ENCODE results near the gene RNF145.
"Not testable (repeated sequence)": the region's sequence is repeated elsewhere in the genome, so short reads cannot be mapped to it uniquely, and the experiment has no call there.

Gene RNF145

GRCh38 chr5:159155960-159156359 is 53.4 kb downstream of the RNF145 start:
- no peak for DNase-seq (ENCODE audit: extremely low spot score)
- CTCF ChIA-PET, result interaction anchor here (0.6 to 1.0 kb wide), 2 partner anchors 15 to 20 kb away, joined by 3 to 4 read pairs; no protein-coding TSS in a partner anchor
- POLR2A ChIA-PET, result no interaction called here
- no peak for TF ChIP-seq HDGF (IDR thresholded peaks at IDR 0.05; ENCODE audit: borderline replicate concordance)
- no peak for TF ChIP-seq PKNOX1 (IDR thresholded peaks at IDR 0.05)
- TF ChIP-seq SP1 (IDR thresholded peaks at IDR 0.05), result no peak
- TF ChIP-seq ARNT (IDR thresholded peaks at IDR 0.05), result no peak
- no peak for TF ChIP-seq ELF4 (IDR thresholded peaks at IDR 0.05)
- no peak for TF ChIP-seq ZNF384 (IDR thresholded peaks at IDR 0.05)
- no peak for TF ChIP-seq FOXA1 (IDR thresholded peaks at IDR 0.05)
- TF ChIP-seq TARDBP (IDR thresholded peaks at IDR 0.05), result no peak

GRCh38 chr5:159152876-159153275 is 56.5 kb downstream of the RNF145 start:
- ChIA-PET POLR2A (no interaction called here), CTCF (no interaction called here)
- TF ChIP-seq TARDBP (IDR thresholded peaks at IDR 0.05), result no peak
- TF ChIP-seq L3MBTL2 (conservative IDR thresholded peaks at IDR 0.05), result no peak
- TF ChIP-seq FOXA1 (IDR thresholded peaks at IDR 0.05), result no peak
- TF ChIP-seq HDGF (IDR thresholded peaks at IDR 0.05; ENCODE audit: borderline replicate concordance), result no peak
- TF ChIP-seq ZNF384 (IDR thresholded peaks at IDR 0.05), result no peak
- no peak for TF ChIP-seq CTBP1 (IDR thresholded peaks at IDR 0.05; ENCODE audit: borderline replicate concordance)
- TF ChIP-seq FOXM1 (IDR thresholded peaks at IDR 0.05; ENCODE audit: borderline replicate concordance), result no peak
- no peak for TF ChIP-seq LEF1 (IDR thresholded peaks at IDR 0.05; ENCODE audit: borderline replicate concordance)
- no peak for TF ChIP-seq FOXK2 (IDR thresholded peaks at IDR 0.05)
- no peak for TF ChIP-seq BHLHE40 (IDR thresholded peaks at IDR 0.05; ENCODE audit: borderline replicate concordance)
- no peak for TF ChIP-seq ARNT (IDR thresholded peaks at IDR 0.05)
- no peak for TF ChIP-seq SUZ12 (IDR thresholded peaks at IDR 0.05)
- TF ChIP-seq ELF4 (IDR thresholded peaks at IDR 0.05), result no peak
- no peak for TF ChIP-seq PKNOX1 (IDR thresholded peaks at IDR 0.05)
- no peak for DNase-seq (ENCODE audit: extremely low spot score)

- ChIA-PET CTCF (no interaction called here), POLR2A (no interaction called here)
- TF ChIP-seq HDGF (IDR thresholded peaks at IDR 0.05; ENCODE audit: borderline replicate concordance) (no peak), FOXA1 (IDR thresholded peaks at IDR 0.05) (no peak), ELF4 (IDR thresholded peaks at IDR 0.05) (no peak), CTBP1 (IDR thresholded peaks at IDR 0.05; ENCODE audit: borderline replicate concordance) (no peak)
- DNase-seq (ENCODE audit: extremely low spot score), result no peak
These were observed 60.3 kb downstream of the RNF145 start for GRCh38 chr5:159149085-159149484.

- no peak for DNase-seq (ENCODE audit: extremely low spot score)
- CTCF ChIA-PET, result interaction anchor here (0.6 kb wide), 1 partner anchor 231 kb away, joined by 4 read pairs; no protein-coding TSS in a partner anchor
- no peak for TF ChIP-seq FOXK2 (IDR thresholded peaks at IDR 0.05)
- TF ChIP-seq HDGF (IDR thresholded peaks at IDR 0.05; ENCODE audit: borderline replicate concordance), result no peak
- no peak for TF ChIP-seq LEF1 (IDR thresholded peaks at IDR 0.05; ENCODE audit: borderline replicate concordance)
- TF ChIP-seq ARNT (IDR thresholded peaks at IDR 0.05), result no peak
- TF ChIP-seq SP1 (IDR thresholded peaks at IDR 0.05), result no peak
- TF ChIP-seq L3MBTL2 (conservative IDR thresholded peaks at IDR 0.05), result no peak
- no peak for TF ChIP-seq SUZ12 (IDR thresholded peaks at IDR 0.05)
- no peak for TF ChIP-seq FOXA1 (IDR thresholded peaks at IDR 0.05)
- TF ChIP-seq ELF4 (IDR thresholded peaks at IDR 0.05), result no peak
- TF ChIP-seq FOXM1 (IDR thresholded peaks at IDR 0.05; ENCODE audit: borderline replicate concordance), result no peak
- no peak for TF ChIP-seq BHLHE40 (IDR thresholded peaks at IDR 0.05; ENCODE audit: borderline replicate concordance)
- no peak for TF ChIP-seq CTBP1 (IDR thresholded peaks at IDR 0.05; ENCODE audit: borderline replicate concordance)
- no peak for TF ChIP-seq NFRKB (IDR thresholded peaks at IDR 0.05)
- no peak for TF ChIP-seq ZNF384 (IDR thresholded peaks at IDR 0.05)
- TF ChIP-seq TARDBP (IDR thresholded peaks at IDR 0.05), result no peak
- TF ChIP-seq PKNOX1 (IDR thresholded peaks at IDR 0.05), result no peak
- POLR2A ChIA-PET, result no interaction called here
These were observed 61.4 kb downstream of the RNF145 start for GRCh38 chr5:159147976-159148375.

GRCh38 chr5:159146839-159147238 is 62.5 kb downstream of the RNF145 start:
- ChIA-PET POLR2A (no interaction called here), CTCF (no interaction called here)
- no peak for DNase-seq (ENCODE audit: extremely low spot score)
- TF ChIP-seq L3MBTL2 (conservative IDR thresholded peaks at IDR 0.05) (no peak), ZNF384 (IDR thresholded peaks at IDR 0.05) (no peak), HDGF (IDR thresholded peaks at IDR 0.05; ENCODE audit: borderline replicate concordance) (no peak), FOXM1 (IDR thresholded peaks at IDR 0.05; ENCODE audit: borderline replicate concordance) (no peak), PKNOX1 (IDR thresholded peaks at IDR 0.05) (no peak), LEF1 (IDR thresholded peaks at IDR 0.05; ENCODE audit: borderline replicate concordance) (no peak)

GRCh38 chr5:159145160-159145559 is 64.2 kb downstream of the RNF145 start:
- DNase-seq (ENCODE audit: extremely low spot score); POLR2A ChIA-PET: not testable (repeated sequence)

GRCh38 chr5:159139802-159140201 is 69.6 kb downstream of the RNF145 start:
- TF ChIP-seq TARDBP (IDR thresholded peaks at IDR 0.05) (no peak), NFRKB (IDR thresholded peaks at IDR 0.05) (no peak), HDGF (IDR thresholded peaks at IDR 0.05; ENCODE audit: borderline replicate concordance) (no peak), FOXK2 (IDR thresholded peaks at IDR 0.05) (no peak), BHLHE40 (IDR thresholded peaks at IDR 0.05; ENCODE audit: borderline replicate concordance) (no peak), SP1 (IDR thresholded peaks at IDR 0.05) (no peak), CTBP1 (IDR thresholded peaks at IDR 0.05; ENCODE audit: borderline replicate concordance) (no peak), ELF4 (IDR thresholded peaks at IDR 0.05) (no peak), PKNOX1 (IDR thresholded peaks at IDR 0.05) (no peak), LEF1 (IDR thresholded peaks at IDR 0.05; ENCODE audit: borderline replicate concordance) (no peak), FOXA1 (IDR thresholded peaks at IDR 0.05) (no peak), FOXM1 (IDR thresholded peaks at IDR 0.05; ENCODE audit: borderline replicate concordance) (no peak), ARNT (IDR thresholded peaks at IDR 0.05) (no peak), L3MBTL2 (conservative IDR thresholded peaks at IDR 0.05) (no peak), SUZ12 (IDR thresholded peaks at IDR 0.05) (no peak)
- ChIA-PET POLR2A (no interaction called here), CTCF (no interaction called here)
- DNase-seq (ENCODE audit: extremely low spot score), result no peak

More at GRCh38 chr5:159145160-159145559, 64.2 kb downstream of the RNF145 start:
- CTCF ChIA-PET, result not testable (repeated sequence)

All from HEK293T (cell line).